CD4-positive, alpha-beta T cell treated with Interleukin-4 for 1 hour (primary cell): ENCODE results near the gene APOO.

Experiments used
- DNase-seq, 2 donors: peaks; one replicate each; pipeline ENCODE4 v3.0.0-alpha.2; 2020 to 2022

APOO gene

DNA sequence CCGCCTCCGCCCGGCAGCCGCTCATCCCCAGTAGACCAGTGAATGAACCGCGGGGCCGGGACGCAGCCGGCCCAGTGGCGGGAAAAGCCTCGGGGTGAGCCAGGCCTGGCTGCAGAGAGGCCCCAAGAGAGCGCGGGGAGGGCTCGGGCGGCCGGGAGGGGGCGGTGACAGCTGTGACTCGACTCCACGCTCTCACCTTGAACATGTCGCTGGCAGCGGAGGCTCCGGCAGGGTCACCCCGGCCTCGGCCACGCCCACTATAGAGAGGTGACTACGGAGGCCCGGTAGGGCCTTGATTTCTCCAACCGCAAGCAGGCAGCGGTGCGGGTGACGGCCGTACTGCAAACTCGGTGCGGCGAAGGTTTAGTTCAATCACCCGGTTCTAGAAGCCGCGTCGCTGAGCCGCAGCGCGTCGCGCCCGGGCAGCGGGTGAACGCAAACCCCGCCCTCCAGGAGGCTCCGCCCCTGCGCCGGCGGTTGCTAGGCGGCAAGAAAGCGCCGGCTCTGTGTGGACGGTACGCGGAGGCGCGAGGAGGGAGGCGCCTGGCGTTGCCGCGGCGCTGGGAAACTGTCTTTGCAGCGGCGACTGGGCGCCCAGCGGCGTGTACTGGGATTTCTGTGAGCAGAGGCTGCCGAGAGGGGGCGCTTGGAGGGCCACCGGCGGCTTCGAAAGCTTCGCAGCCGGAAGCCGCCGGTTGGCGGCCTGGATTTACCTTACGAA, at the start of gene APOO, which contains the start of gene CXorf58:
Gene APOO (minus strand): TSS at position 441 of the 721 bp plus-strand sequence. CDS start 236 bp downstream, at position 205.
Gene CXorf58 (plus strand): TSS at position 509 of the 721 bp plus-strand sequence. CDS start 2,297 bp downstream, outside the sequence.
- DNase-seq, result peak; percentile 93 to 95

DNA sequence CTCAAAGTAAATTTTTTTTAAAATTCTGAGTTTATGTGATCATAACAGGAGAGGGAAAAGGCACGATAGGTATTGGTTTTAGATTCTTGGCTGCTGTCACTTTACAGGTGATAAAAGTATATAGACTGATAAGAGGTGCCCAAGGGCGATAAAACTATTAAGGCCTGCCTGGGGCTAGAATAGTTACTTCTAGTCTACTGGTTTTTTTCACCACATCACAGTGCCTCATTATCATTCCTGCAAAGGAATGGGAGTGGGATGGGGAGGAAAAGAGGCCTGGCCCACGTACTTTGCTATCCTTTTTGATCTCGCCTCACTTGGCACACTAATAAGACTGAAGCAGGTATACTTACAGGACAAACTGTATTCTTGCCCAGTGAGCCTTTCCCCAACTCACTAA, 46.7 kb upstream of the APOO start:
- no peak for DNase-seq

DNA sequence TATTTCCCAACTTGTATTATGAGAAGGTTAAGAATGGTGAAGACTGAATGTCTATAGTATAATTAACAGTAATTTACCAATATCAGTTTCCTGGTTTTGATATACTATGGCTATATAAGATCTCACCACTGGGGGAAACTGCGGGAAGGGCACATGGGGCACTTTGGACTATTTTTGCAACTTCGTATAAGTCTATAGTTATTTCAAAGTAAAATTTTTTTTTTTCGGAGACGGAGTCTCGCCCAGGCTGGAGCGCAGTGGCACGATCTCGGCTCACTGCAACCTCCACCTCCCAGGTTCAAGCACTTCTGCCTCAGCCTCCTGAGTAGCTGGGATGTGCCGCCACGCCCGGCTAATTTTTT, 46.2 kb upstream of the APOO start:
- peak in 1 of 2 donors; percentile 14 for DNase-seq

DNA sequence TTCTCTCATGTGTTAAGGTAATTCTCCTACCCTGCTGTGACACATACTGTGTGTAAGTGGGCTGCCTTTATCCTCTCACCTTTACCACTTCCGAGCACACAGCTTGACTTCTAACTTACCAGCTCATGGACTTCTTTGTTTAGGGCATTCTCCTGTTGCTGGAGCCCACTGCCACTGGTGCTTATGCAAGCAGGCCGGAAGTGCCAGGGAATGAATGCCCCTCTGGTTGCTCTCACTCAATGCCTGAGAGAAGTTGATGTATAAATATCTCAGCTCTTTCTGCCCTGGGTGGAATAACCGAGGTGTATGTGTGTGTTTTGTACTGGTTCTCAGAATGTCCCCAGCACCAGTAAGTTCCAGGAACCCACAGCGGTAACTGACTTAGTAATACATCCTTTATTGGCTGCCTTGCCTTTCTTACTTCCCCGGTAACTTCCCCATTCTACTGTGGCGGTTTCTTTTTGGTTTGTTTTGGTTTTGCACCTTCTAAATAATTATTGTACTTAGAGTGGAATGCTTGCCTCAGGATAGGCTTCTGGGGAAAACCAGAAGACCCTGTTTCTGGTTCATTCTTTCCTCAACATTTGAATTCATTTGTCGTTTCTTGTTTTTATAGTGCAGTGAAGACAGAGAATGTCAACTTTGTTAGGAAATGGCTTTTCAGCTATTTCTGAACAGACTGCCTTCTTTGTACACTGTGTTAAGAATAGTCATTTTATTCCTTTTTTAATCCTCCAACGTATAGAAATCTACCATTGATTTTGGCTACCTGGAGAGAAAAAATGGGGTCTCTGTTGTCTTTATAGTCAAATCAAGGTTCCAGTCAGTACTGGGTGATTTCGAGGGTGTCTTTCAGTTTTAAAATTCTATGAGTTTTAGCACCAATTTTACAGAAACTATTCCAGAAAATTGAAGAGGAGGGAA, 45.5 kb upstream of the APOO start:
- peak; percentile 45 to 62 for DNase-seq

DNA sequence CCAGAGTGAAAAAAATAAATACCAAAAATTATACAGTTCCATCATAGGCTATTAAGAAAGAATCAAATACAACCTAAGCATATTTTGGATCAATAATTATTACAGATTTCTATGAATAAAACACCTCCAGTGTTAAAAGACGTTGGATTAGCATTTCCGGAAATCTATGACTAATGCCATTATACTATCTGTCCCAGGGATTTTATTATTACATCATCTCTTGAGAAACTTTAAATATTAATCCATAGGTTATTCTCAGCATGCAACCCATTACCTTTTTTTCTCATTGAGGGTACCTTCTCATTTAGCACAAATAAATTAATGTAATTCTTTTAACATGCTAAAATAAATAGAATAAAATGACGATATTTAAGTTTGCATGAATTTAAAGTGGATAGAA, 44.7 kb upstream of the APOO start:
- no peak for DNase-seq

DNA sequence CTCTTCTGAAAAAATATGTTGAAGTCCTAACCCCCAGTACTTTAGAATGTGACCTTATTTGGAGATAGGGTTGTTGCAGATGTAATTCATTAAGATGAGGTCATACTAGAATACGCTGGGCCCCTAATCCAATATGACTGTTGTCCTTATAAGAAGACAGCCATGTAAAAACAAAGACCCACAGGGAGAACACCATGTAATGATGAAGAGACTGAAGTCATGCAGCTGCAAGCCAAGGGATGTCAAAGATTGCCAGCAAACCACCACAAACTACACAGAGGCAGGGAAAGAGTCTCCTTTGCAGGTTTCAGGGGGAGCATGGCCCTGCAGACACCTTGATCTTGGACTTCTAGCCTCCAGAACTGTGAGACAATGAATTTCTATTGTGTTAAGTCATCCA, 37.5 kb upstream of the APOO start:
- DNase-seq, result no peak

DNA sequence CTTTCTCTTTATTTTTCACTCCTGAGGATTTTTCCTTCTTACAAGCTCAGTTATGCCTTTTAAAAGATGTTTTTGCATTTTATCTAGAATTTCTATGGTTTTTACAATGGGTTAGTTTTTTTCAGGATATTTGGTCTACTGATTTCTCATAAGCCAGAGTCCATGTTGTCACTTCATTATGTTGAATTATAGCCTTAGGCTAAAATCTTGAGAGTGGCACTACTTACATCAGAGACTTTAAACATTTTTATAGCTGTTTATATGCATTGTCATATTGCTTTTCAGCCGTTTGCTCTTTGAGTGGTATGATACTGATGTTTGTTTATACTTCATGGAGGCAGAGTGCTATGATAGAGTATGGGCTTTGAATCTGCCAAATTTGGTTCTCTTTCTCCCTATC, 36.5 kb upstream of the APOO start:
- DNase-seq, result no peak

DNA sequence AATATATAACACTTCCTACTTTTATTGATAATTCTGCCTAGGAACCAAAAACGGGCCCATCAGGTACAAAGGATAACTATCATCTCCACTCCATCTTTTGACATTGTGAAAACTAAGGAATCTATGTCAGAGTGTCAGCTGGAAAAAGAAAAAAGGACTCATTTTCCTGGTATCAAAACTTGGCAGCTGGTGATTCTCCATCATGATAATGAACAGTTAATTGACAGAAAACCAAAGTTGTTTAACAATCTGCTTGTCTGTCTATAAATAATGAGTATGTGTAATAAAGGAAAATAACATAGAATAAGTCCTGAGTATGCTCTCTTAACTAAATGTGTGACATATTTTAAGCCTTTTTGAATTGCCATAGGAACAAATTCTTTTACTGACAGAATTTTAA, 31.5 kb upstream of the APOO start:
- no peak for DNase-seq

DNA sequence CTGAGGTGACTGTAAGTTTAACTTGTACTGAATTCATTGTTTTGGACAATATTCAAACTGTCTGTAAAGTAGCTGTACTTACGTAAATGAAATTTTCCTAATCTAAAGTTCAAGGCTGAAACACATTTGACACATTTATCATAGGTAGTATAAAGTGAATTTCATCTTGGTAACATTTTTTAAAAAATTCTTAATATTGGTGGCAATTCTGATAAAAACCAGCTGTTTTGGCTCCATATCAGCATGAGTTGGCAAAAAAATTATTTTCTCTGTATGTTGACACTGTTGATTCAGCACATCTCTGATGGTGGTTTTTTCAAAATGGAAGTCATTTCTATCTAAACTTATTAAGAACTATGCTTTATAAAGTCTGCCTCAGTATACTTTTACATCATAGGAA, 31.0 kb upstream of the APOO start:
- DNase-seq, result no peak

DNA sequence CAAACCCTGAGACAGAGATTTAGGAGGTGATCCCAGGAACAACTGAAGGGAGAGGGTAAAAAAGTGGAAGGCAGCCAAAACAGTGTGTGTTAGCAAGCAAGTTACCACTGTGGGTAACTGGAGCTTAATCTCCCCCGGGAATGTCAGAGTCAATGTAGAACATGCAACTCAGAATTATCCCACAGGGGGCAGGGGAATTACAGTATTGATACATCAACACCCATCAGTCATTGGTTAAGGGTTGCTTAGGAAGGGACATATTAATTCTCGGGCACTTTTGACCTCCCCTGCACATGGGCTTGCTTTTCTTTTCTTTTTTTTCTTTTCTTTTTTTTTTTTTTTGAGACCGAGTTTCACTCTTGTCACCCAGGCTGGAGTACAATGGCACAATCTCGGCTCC, 29.4 kb upstream of the APOO start:
- DNase-seq, result no peak

DNA sequence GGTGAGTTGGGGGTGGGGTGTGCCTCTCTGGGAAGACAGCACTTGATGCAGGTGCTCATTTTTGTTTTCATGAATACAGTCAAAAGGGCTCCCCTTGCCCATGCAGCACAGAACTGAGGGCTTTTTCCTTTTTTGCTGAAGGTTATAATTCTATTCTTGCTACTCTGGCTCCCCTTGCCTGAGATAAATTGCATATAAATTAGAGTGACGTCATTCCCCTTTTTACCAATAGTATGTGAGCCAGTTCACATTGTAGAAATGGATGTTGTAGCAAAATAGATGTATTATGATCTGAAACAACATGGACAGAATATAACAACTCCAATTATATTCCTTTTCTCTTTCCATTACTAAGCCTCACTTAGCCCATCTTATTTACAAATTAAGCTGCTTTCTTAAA, 28.4 kb upstream of the APOO start:
- DNase-seq, result no peak

DNA sequence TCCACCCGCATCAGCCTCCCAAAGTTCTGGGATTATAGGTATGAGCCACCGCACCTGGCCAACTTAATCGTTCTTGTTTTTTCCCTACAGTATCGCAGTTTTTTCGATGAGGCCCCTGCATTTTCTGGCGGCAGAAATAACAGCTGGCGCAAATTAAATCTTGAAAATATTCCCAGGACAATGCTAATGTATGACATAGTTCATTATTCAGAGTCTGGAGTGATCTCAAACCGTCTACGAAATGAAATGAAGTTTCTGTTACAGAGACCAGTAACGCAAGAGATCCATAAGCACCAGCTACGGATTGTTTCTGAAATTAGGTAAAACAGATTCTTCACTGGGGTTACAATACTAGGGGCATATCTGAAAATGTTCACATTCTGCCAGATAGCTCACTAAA, 27.4 kb upstream of the APOO start:
- no peak for DNase-seq

DNA sequence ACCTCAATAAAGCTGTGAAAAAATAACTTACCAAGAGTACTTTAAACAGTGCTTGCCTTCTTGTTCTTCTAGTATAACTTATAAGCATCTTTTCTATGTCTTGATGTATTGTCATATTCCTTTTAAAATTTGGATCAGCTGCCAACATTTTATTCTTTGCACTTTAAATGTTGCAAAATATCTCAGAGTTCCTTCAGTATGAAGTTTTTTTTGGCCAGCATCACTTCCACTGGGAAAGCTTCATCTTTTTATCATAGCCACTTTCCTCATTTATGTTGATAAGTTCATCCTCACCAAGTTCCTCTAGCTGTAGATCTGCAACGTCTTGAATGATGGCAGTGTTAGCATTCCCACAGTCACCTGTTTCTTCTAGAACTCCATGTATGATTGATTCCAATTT, 24.3 kb upstream of the APOO start:
- DNase-seq, result no peak

DNA sequence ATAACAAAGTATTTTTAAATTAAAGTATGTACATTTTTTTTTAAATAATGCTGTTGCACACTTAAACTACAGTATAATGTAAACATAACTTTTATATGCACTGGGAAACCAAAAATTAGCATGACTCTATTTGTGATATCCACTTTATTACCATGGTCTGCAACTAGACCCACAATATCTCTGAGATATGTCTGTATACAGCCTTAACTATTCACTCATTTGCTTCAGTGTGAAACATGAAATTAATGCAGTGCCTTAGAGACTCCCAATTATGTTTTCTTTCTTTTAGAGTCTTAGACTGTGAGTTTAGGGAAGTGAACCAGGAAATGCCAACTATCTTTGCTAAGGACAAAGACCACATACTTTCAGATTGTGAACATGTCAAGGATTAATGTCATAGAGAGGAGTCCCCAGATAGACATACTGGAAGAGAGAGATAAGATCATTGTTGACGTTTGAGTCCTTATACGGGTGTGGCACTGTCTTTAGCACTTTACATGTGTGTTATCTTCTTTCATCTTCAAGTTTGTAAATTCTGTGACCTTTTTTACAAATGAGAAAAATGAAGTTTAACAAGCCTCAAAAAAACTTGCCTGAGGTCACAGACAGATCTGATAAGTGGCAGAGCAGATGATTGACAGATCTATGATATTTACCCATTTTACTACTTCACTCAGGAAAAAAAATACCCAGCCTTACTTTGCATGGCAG, 23.3 kb upstream of the APOO start:
- peak in 1 of 2 donors; percentile 45 for DNase-seq

DNA sequence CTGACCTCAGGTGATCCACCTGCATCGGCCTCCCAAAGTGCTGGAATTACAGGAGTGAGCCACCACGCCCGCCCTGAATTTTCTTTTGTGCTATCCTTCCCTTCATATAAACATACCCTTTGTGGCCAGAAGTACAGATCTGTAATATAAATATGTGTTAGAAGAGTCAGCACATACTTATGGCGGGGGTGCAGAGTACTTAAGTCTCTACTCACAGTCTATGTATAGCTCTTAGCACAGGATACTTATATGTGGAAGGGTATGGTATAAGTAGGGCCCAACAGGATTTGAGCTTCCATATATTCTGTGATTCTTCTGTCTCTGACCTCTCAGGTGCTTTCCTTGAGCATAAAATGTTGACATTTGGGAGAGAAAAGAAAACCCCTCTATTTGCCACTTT, 18.3 kb upstream of the APOO start:
- no peak for DNase-seq

DNA sequence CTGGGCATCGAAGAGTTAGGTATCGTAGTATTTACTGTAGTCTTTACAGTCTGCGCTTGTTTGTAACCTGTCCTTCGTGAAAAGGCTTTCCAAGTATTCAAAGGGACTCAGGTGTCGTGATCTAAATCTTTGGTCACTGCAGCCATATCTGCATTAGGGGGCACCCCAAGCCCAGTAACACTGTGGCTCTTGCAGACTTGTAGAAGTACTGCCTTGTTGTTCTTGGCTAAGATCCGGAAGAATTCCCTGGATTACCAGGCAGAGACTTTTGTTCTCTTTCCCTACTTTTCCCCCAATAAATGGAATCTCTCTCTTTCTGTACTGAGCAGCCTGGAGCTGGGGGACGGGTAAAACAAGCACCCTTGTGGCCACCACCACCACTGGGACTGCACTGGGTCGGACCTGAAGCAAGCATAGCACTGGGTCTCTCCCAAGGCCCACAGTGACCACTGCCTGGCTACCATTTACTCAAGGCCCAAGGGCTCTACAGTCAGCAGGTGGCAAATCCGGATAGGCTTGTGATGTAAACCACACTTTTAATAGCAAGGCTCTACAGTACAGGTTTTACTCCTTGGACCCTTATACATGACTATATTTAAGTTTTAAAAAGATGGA, 12.1 kb upstream of the APOO start:
- DNase-seq, result peak in 1 of 2 donors; percentile 15

DNA sequence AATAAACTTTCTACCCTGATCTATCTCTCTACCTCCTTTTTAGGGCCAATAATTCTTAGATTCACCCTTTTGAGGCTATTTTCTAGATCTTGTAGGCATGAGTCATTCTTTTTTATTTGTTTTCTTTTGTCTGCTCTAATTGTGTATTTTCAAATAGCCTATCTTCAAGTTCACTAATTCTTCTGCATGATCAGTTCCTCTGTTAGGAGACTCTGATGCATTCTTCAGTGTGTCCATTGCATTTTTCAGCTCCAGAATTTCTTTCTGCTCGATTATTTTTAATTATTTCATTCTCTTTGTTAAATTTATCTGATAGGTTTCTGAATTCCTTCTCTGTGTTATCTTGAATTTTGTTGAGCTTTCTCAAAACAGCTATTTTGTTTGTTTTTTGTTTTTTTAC, 11.4 kb upstream of the APOO start:
- DNase-seq, result no peak

DNA sequence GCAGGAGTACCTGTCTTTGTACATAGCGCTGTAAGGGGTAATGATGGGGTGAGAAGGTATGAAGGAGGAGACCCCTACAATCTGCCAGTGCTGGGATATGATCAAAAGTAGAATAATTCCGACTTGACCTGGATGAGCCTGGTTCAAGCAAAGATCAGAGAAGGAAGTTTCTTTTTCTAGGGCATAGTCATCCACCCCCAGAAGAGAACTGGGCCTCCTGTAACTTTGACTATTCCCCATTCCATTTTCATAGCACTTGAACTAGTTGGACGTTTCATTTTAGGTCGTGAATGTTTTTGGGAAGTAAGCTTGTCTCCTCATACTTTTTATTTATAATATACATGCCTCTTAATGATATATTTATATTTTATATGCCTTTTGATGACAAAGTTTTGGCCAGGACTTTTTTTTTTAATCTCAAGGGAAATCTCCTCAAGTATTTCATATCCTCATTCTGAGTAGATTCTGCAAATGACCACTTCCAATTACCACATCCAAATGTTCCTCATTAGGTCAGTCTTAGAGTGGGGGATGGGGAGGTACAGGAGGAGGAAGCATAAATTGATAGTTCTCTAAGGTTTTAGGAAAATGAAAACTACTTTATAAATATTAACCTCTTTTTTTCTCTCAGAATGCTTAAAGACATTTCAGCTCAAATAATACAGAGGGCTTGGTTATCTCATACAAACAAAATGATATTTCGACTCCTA, 3.5 kb upstream of the APOO start:
- no peak for DNase-seq

DNA sequence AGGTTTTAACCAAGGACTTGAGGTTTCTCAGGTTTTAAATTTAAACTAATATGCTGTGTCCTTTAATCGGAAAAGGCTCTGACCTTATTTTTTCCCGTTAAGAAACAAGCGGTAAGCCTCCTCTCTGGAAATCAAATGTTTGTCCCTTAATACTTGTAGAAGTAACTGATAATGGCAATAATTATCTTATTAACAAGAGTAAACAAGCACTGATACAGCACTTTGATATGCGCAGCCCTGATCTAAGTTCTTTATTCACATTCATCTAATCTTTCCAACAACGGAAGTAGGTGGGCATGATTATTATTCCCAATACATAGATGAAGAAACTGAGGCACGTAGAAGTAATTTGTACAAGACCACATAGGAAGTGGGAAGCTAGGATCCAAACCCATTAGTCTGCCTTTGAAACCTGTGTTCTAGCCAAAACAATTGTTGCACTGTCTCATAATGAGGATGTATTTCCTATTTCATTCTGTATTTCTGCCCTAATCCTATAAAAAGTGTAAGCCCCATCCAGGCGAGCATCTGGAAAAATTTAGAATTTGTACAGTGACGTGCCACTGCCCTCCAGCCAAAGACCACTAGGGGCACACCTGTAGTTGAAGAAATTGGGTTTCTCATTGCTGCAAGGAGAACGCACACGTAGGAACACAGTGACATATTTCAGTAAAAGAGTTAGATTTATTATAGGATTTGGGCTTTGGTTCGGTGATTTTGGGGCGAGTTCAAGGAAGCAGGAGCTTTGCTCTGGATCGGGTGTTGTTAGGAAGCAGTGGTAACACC, 674 bp upstream of the APOO start:
- peak in 1 of 2 donors; percentile 11 for DNase-seq

DNA sequence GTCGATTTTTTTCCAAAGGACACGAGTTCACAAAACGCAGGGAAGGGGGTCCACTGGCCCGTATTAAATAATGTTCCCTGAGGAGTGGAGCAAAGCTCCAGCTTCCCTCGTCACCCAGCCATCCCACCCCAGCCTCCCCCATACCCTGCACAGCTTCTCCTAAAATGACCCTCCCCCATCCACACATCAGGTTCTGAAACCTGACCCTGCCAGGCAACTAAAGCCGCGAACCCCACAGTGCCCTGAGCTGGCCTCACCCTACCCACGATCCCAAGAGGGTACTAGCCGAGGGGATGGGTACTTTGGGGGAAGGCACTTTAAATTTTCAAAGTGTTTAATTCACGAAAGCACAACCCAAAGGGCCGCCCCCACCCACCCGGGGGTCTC, 634 bp downstream of the APOO start:
- DNase-seq, result no peak

DNA sequence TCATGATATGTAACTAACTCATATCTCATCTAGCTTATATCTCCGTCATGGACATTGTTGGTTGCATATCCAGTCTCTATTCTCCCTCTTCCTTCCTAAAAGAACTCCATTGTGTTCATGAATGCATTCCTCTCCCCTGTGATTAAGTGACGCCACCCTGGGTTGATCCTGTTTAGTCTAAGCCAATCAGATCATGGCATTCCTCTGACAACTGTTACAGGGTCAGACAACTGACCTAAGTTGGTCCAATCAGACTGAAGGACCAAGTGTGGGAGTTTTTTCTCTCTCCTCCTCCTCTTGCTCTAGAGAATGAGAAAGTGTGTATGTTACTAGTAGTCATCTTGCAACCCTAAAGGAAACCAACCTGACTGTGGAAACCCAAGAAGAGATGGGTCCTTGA, 3.6 kb downstream of the APOO start:
- no peak for DNase-seq

DNA sequence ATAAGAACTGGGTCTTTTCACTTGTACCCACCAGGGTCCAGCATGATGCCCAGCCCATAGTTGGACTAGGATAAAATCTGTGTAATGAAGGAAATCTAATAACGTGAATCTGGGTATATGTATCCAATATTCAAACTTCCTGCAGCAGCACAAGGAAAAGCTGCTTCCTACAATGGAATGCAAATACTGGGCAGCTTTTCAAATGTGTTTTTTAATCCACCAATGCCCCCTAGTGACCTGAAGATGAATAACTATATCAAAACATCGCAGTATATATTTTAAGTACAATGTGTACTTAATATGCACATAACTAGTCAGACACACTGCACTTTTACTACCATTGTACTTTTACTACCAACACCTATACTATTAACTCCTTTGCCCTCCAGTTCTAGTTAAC, 5.3 kb downstream of the APOO start:
- DNase-seq, result peak in 1 of 2 donors; percentile 58
